Skeletal muscle satellite cell (primary cell): ENCODE measurements around the gene SCN2B.
"Not testable (repeated sequence)": the region's sequence is repeated elsewhere in the genome, so short reads cannot be mapped to it uniquely, and the experiment has no call there.

Experiments
- H3K27me3 ChIP-seq: 2 replicates; pipeline ENCODE4 v1.7.0; 2013; ENCODE audit warnings: low read length; ENCODE audit not compliant: control insufficient read depth, insufficient read depth
- H3K36me3 ChIP-seq: 2 replicates; pipeline ENCODE4 v1.7.0; 2013; ENCODE audit warnings: mild to moderate bottlenecking, control low read depth, low read length; ENCODE audit not compliant: insufficient read depth
- H3K4me1 ChIP-seq: 2 replicates; pipeline ENCODE4 v1.7.0; 2013; ENCODE audit warnings: low read length; ENCODE audit not compliant: control insufficient read depth, insufficient read depth
- H3K4me2 ChIP-seq: 2 replicates; pipeline ENCODE4 v1.7.0; 2013; ENCODE audit warnings: mild to moderate bottlenecking, low read length
- H3K4me3 ChIP-seq: 2 replicates; pipeline ENCODE4 v1.7.0; 2013; ENCODE audit warnings: low read length
- H3K9ac ChIP-seq: 2 replicates; pipeline ENCODE4 v1.7.0; 2013; ENCODE audit warnings: mild to moderate bottlenecking, low read depth, low read length, moderate library complexity
- H3K9me3 ChIP-seq: replicated peaks from 2 replicates; pipeline ENCODE4 v1.7.0; 2013; ENCODE audit warnings: mild to moderate bottlenecking, control low read depth, low read length

The SCN2B gene

GRCh38 chr11:118190942-118191506, 14.6 kb upstream of the SCN2B start:
- peaks cover 16% of the 10 kb centered on the region for H3K27me3 ChIP-seq

GRCh38 chr11:118186346-118187107, 10.1 kb upstream of the SCN2B start:
- no peaks in the 10 kb centered on the region for H3K4me1 ChIP-seq
- no peaks in the 10 kb centered on the region for H3K36me3 ChIP-seq
- H3K4me3 ChIP-seq: no peak overlapping the region
- no peak overlapping the region for H3K4me2 ChIP-seq
- H3K9ac ChIP-seq: no peak overlapping the region
- H3K27me3 ChIP-seq: peaks cover 12% of the 10 kb centered on the region
- H3K9me3 ChIP-seq: no peaks in the 10 kb centered on the region

More at GRCh38 chr11:118190942-118191506, 14.6 kb upstream of the SCN2B start:
- H3K36me3 ChIP-seq, H3K9ac ChIP-seq, H3K4me3 ChIP-seq, H3K4me2 ChIP-seq, H3K4me1 ChIP-seq, H3K9me3 ChIP-seq: not testable (repeated sequence)

GRCh38 chr11:118184784-118185579, 8.5 kb upstream of the SCN2B start:
- H3K36me3 ChIP-seq: no peaks in the 10 kb centered on the region
- H3K4me1 ChIP-seq: no peaks in the 10 kb centered on the region
- H3K27me3 ChIP-seq: peaks cover 22% of the 10 kb centered on the region
- no peaks in the 10 kb centered on the region for H3K9me3 ChIP-seq
- H3K4me2 ChIP-seq: no peak overlapping the region
- no peak overlapping the region for H3K9ac ChIP-seq
- no peak overlapping the region for H3K4me3 ChIP-seq

- H3K4me3 ChIP-seq, H3K36me3 ChIP-seq, H3K4me2 ChIP-seq, H3K4me1 ChIP-seq, H3K9ac ChIP-seq, H3K9me3 ChIP-seq: not testable (repeated sequence)
- peaks cover 28% of the 10 kb centered on the region for H3K27me3 ChIP-seq
Measured at GRCh38 chr11:118183691-118184090, 7.3 kb upstream of the SCN2B start.

- H3K4me3 ChIP-seq: no peak overlapping the region
- peaks cover 35% of the 10 kb centered on the region for H3K27me3 ChIP-seq
- H3K9me3 ChIP-seq: no peaks in the 10 kb centered on the region
- no peak overlapping the region for H3K4me2 ChIP-seq
- no peaks in the 10 kb centered on the region for H3K36me3 ChIP-seq
- no peaks in the 10 kb centered on the region for H3K4me1 ChIP-seq
- no peak overlapping the region for H3K9ac ChIP-seq
Measured at GRCh38 chr11:118180300-118180703, 3.9 kb upstream of the SCN2B start.

- Histone ChIP-seq H3K9ac (no peak overlapping the region), H3K27me3 (peaks cover 46% of the 10 kb centered on the region), H3K4me1 (no peaks in the 10 kb centered on the region), H3K9me3 (no peaks in the 10 kb centered on the region), H3K4me2 (no peak overlapping the region), H3K4me3 (no peak overlapping the region), H3K36me3 (no peaks in the 10 kb centered on the region)
Measured at GRCh38 chr11:118176778-118177134, 317 bp upstream of the SCN2B start.

- no peaks in the 10 kb centered on the region for H3K9me3 ChIP-seq
- H3K4me1 ChIP-seq: no peaks in the 10 kb centered on the region
- H3K4me3 ChIP-seq: no peak overlapping the region
- no peak overlapping the region for H3K9ac ChIP-seq
- H3K27me3 ChIP-seq: peaks cover 49% of the 10 kb centered on the region
- no peaks in the 10 kb centered on the region for H3K36me3 ChIP-seq
- H3K4me2 ChIP-seq: no peak overlapping the region
Measured at GRCh38 chr11:118175031-118175992, 1.1 kb downstream of the SCN2B start.

GRCh38 chr11:118174006-118174567, 2.4 kb downstream of the SCN2B start:
- Histone ChIP-seq H3K9ac (no peak overlapping the region), H3K4me1 (no peaks in the 10 kb centered on the region), H3K9me3 (no peaks in the 10 kb centered on the region), H3K4me2 (no peak overlapping the region), H3K4me3 (no peak overlapping the region), H3K27me3 (peaks cover 52% of the 10 kb centered on the region), H3K36me3 (no peaks in the 10 kb centered on the region)

GRCh38 chr11:118172356-118172755, 4.1 kb downstream of the SCN2B start:
- Histone ChIP-seq H3K4me3 (no peak overlapping the region), H3K4me1 (no peaks in the 10 kb centered on the region), H3K36me3 (no peaks in the 10 kb centered on the region), H3K27me3 (peaks cover 62% of the 10 kb centered on the region), H3K4me2 (no peak overlapping the region), H3K9me3 (no peaks in the 10 kb centered on the region), H3K9ac (no peak overlapping the region)

GRCh38 chr11:118171269-118172062, 5.0 kb downstream of the SCN2B start:
- H3K4me3 ChIP-seq: no peak overlapping the region
- H3K27me3 ChIP-seq: peaks cover 61% of the 10 kb centered on the region
- no peak overlapping the region for H3K4me2 ChIP-seq
- no peaks in the 10 kb centered on the region for H3K36me3 ChIP-seq
- no peak overlapping the region for H3K9ac ChIP-seq
- H3K4me1 ChIP-seq: no peaks in the 10 kb centered on the region
- no peaks in the 10 kb centered on the region for H3K9me3 ChIP-seq
